ENCODE results near the gene KCTD18. TPM values are rescaled to one million over a fixed set of nuclear protein-coding genes. Genes with fewer than 3 reads are reported as not detected.

Gene KCTD18
- total RNA-seq, 6 donors from 2014 or later, result 13.6 to 34.6 (median 16.6) TPM

DNA sequence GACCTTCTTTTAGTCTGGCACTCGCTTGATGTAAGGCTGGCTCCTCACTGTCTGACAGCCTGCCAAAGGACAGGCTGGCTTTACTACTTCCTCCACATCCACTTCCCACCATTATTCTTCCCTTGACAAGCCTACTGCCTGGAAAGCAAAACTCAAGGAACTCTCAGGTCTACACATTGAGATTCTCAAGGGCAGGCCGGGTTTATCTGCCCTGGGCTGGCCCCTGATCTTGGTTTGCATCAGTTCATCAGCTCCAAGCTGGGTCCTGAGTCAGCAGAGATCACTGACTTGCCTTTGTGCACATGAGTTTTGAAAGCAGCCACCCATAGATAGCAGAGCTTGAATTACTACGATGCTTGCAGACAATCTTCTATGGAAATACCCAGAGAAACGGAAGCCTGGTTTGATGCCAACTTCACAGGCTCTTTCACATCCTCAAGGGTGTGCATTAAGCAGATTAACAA lies 53.9 kb downstream of the KCTD18 start:
- Histone ChIP-seq H3K9me3 (no peaks in the 10 kb centered on the region), H3K4me3 (no peak overlapping the region), H3K27ac (peak overlapping the region in 2 of 4 donors; percentile 29 to 43), H3K4me1 (peaks cover 8 to 18% (median 13%) of the 10 kb centered on the region in 4 donors), H3K27me3 (no peaks in the 10 kb centered on the region), H3K36me3 (peaks cover 0 to 15% (median 0%) of the 10 kb centered on the region in 4 donors)
- DNase-seq, result no peak
- WGBS, 2 donors, result 37 to 42% methylated on average over 4 of the region's 4 CpGs
- TF ChIP-seq, protein P1, sequence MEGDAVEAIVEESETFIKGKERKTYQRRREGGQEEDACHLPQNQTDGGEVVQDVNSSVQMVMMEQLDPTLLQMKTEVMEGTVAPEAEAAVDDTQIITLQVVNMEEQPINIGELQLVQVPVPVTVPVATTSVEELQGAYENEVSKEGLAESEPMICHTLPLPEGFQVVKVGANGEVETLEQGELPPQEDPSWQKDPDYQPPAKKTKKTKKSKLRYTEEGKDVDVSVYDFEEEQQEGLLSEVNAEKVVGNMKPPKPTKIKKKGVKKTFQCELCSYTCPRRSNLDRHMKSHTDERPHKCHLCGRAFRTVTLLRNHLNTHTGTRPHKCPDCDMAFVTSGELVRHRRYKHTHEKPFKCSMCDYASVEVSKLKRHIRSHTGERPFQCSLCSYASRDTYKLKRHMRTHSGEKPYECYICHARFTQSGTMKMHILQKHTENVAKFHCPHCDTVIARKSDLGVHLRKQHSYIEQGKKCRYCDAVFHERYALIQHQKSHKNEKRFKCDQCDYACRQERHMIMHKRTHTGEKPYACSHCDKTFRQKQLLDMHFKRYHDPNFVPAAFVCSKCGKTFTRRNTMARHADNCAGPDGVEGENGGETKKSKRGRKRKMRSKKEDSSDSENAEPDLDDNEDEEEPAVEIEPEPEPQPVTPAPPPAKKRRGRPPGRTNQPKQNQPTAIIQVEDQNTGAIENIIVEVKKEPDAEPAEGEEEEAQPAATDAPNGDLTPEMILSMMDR (IDR thresholded peaks at IDR 0.05), result no peak
- TF ChIP-seq EP300 (IDR thresholded peaks at IDR 0.05) (no peak), POLR2AphosphoS5 (IDR thresholded peaks at IDR 0.05) (no peak), POLR2A (IDR thresholded peaks at IDR 0.05) (no peak)
- peak; percentile 15 to 16 for ATAC-seq (ENCODE audit: low FRiP score in 2 of 2)

DNA sequence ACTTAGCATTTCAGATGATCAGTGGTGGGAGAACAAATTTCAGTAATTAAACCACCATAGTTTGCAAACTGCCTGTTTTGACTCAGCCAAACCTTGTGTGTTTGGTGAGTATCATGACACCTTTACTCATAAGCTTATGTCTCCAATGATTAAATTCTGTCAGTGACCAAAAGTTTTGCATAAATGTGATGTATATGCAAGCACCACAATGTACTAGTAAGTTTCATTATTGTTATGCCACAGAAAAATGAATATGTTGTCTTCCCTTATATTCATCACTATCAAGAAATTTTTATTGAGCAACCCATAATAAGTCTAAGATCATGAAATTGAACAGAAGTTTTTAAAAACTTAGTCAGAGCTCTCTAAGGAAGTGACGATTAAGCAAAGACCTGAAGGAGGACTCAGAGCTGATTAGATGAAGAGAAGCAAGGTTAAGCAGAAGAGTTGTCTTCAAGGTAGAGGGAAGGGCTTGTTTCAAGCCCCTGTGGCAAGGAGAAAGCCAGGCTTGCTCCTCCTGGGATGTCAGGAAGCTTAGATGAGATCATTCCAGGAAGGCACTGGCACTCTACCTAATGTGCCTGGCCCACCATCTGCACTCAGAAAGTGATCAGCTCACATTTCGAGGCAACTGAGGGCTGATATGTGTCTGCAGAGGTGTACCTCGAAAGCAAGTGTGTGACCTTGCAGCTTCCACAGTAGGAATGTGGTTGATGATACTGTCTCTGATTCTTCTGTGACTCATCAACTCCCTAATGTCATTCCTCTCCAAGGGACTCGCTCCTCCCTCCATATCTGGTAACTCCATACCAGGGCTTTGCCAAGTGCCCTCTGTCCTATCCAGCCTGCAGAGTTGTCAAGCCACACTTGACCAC lies 54.7 kb downstream of the KCTD18 start:
- peak; percentile 5 to 17 for ATAC-seq (ENCODE audit: low FRiP score in 2 of 2)
- 89 to 91% methylated on average over 4 of the region's 4 CpGs for WGBS, 2 donors
- TF ChIP-seq POLR2AphosphoS5 (IDR thresholded peaks at IDR 0.05) (no peak), POLR2A (IDR thresholded peaks at IDR 0.05) (no peak)
- H3K36me3 ChIP-seq, result peaks cover 0 to 15% (median 0%) of the 10 kb centered on the region in 4 donors
- no peaks in the 10 kb centered on the region for H3K27me3 ChIP-seq
- H3K27ac ChIP-seq, result peak overlapping the region in 1 of 4 donors; percentile 43
- H3K9me3 ChIP-seq, result no peaks in the 10 kb centered on the region
- peaks cover 8 to 18% (median 13%) of the 10 kb centered on the region in 4 donors for H3K4me1 ChIP-seq
- no peak for DNase-seq
- no peak overlapping the region for H3K4me3 ChIP-seq

DNA sequence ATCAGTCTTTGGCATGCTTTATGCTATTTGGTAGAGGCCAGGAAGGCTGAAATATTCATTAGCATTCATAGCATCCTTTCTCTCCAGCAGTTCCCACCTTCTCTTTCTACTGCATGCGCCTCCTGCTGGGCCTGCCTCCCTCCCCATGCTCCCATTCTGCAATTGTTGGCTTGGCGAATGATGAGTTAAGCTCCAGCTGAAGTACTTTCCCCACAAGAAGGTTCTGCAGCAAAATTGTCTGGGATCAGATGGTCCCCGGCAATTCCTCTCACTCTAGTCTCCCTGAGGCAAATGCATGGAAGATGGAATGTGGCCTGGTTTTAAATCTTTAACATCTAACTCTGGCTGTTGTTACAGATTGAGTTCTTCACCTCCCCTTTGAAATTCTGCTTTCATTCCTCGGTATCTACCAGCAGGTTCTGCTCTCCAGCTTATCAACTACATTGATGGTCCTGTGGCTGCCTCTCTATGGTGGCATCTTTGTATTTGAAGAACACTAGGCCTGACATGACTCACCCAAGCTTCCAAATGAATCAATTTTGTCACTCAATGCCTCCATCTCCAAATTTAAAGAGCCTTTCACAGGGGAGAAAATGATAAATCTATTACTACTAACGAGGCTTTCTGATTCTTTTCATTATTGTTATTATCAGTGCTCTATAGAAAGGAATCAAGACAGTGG lies 55.9 kb downstream of the KCTD18 start:
- H3K27ac ChIP-seq, result no peak overlapping the region
- peaks cover 8 to 18% (median 13%) of the 10 kb centered on the region in 4 donors for H3K4me1 ChIP-seq
- no peak overlapping the region for H3K4me3 ChIP-seq
- H3K9me3 ChIP-seq, result no peaks in the 10 kb centered on the region
- H3K36me3 ChIP-seq, result peaks cover 0 to 12% (median 0%) of the 10 kb centered on the region in 4 donors
- ATAC-seq (ENCODE audit: low FRiP score in 2 of 2) (no peak), DNase-seq (no peak)
- TF ChIP-seq POLR2AphosphoS5 (IDR thresholded peaks at IDR 0.05) (no peak), POLR2A (IDR thresholded peaks at IDR 0.05) (no peak), EP300 (IDR thresholded peaks at IDR 0.05) (no peak)
- TF ChIP-seq, protein P1 (IDR thresholded peaks at IDR 0.05), result no peak
- no peaks in the 10 kb centered on the region for H3K27me3 ChIP-seq
- WGBS, 2 donors, result 83 to 95% methylated on average over 5 of the region's 5 CpGs

DNA sequence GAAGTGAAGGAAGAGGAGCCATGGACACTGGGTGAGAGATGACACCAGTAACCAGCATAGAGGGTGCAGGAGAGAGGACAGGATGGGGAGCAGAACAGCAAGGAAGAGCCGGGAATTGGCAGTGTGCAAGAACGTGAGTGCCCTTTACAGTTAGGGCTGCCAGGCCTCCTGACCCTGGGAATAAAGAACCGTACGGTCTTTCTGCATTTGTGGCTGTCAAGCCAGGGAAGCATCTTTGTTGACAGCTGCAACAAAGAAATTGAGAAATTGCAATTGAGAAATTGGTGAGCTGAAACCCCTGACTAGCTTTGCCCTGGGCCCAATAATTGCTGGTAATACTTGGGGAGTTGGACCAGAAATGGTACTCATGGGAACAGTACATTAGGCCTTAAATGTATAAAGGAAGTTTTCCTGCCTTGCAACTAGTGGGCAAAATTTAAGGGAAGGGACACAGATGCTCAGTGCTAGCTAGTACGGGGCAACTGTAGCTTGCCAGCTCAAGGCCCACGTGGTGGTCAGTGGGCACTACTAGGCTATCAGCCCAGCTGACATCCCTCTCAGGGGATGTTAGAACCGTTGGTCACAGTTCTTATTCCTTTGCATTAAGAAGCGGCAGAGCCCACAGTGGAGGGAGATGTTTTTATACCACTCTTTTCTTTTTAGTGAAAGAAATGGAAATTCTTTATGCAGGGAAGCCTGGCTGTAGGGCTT lies 56.6 kb downstream of the KCTD18 start:
- DNase-seq (no peak), ATAC-seq (ENCODE audit: low FRiP score in 2 of 2) (no peak)
- Histone ChIP-seq H3K36me3 (peaks cover 0 to 12% (median 0%) of the 10 kb centered on the region in 4 donors), H3K27me3 (no peaks in the 10 kb centered on the region), H3K9me3 (no peaks in the 10 kb centered on the region), H3K4me3 (no peak overlapping the region), H3K27ac (no peak overlapping the region), H3K4me1 (peaks cover 8 to 18% (median 13%) of the 10 kb centered on the region in 4 donors)
- WGBS, 2 donors, result 79 to 85% methylated on average over 8 of the region's 8 CpGs
- TF ChIP-seq EP300 (IDR thresholded peaks at IDR 0.05) (no peak), POLR2AphosphoS5 (IDR thresholded peaks at IDR 0.05) (no peak), POLR2A (IDR thresholded peaks at IDR 0.05) (no peak)
- TF ChIP-seq, protein P1 (IDR thresholded peaks at IDR 0.05), result no peak

Measured in upper lobe of left lung (tissue), 6 donors.